ENCODE results near the gene ZMYND8.
A peak's percentile ranks its signal among the peaks of the same experiment; 100 is the strongest.
"Not testable (repeated sequence)": the region's sequence is repeated elsewhere in the genome, so short reads cannot be mapped to it uniquely, and the experiment has no call there.

The ZMYND8 gene

DNA sequence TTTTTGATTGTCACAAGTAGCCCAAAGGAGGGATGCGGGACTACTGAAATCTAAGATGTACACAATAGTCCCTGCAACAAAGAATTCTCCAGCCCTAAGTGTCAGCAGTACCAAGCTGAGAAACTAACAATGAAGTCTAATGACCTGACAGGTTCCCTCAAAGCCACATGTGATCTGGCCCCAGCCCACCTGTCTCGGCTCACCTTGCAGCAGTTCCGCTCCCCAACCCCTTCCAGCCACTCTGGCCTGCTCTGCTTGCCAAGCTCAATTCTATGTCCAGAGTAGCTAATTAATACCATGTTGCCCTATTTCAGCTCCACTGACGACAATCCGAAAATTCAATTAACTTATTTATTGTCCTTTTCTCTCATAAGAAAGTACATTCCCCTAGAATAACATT lies 72.1 kb downstream of the ZMYND8 start:
- DNase-seq: no peak

DNA sequence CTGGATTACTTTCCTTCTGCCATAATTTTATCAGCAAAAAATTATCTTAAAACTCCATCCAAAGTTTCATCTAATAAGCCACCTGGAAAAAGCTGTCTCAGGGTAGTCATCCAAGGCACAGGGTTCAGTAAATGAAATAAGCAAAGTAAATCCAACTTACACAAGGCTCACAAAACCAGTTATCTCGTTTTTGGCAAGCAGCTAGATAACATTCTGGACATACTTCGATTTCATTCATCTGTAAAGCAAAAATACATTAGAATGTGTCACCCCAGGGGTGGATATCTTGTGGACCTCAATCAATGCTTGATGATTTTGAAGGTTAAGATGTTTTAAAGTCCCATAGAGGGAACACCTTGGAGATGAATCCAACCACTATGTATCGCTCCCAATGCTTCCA lies 73.1 kb downstream of the ZMYND8 start:
- DNase-seq: no peak

GRCh38 chr20:47282864-47283263 lies 73.6 kb downstream of the ZMYND8 start:
- no peak for DNase-seq

- DNase-seq: no peak
These were observed 75.1 kb downstream of the ZMYND8 start for GRCh38 chr20:47281376-47281775.

GRCh38 chr20:47280668-47281067 lies 75.8 kb downstream of the ZMYND8 start:
- DNase-seq: no peak

GRCh38 chr20:47280228-47280627 lies 76.3 kb downstream of the ZMYND8 start:
- DNase-seq: no peak

DNA sequence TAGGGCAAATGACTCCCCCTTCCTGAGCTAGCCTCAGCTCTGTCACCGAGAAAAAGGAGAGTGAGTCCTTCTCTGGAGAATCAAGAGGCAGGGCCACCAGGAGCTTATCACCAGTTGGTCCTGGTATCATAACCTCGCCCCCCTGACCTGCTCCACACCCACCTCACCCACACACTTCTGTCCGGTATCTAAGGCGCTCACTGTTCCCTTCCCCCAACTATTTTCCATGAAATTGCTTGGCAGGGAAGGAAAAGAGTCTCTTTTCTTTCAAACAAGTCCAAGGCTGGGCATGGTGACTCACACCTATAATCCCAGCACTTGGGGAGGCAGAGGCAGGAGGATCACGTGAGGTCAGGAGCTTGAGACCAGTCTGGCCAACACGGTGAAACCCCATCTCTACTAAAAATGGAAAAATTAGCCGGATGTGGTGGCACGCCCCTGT lies 77.6 kb downstream of the ZMYND8 start:
- DNase-seq: no peak

GRCh38 chr20:47277535-47277872 lies 79.0 kb downstream of the ZMYND8 start:
- DNase-seq: not testable (repeated sequence)

DNA sequence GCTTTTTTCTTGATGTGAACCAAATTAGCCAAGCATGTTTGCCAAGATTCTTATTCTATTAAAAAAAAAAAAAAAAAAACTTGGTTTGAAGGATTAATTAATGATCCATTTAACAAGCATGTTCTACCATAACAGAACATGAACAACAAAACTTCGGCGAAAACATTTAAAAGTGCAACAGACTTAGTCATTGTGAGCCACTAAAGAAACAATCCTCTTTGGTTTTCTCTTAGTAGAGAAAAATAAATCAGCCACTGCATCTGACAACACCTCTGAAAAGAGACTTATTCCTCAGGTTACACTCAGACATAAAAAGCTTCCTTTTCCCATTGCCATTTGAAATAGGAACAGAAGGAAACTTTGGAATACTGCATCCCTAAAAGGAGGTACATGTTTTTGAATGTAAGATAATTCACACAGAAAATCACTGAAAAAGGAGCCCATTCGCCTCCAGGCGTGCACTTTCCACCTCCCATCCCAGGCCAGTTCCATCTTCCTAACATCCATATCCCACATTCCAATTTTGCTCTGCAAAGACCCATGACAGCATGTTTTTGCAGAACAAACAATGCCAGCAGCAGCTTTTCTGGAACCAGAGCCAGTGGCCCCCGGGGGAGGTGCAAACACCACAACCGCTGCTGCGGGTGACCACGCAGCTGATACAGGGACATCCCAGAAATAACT lies 79.5 kb downstream of the ZMYND8 start:
- no peak for DNase-seq

- no peak for DNase-seq
These were observed 80.2 kb downstream of the ZMYND8 start for GRCh38 chr20:47276251-47276650.

GRCh38 chr20:47275548-47275947 lies 81.0 kb downstream of the ZMYND8 start:
- DNase-seq: no peak

DNA sequence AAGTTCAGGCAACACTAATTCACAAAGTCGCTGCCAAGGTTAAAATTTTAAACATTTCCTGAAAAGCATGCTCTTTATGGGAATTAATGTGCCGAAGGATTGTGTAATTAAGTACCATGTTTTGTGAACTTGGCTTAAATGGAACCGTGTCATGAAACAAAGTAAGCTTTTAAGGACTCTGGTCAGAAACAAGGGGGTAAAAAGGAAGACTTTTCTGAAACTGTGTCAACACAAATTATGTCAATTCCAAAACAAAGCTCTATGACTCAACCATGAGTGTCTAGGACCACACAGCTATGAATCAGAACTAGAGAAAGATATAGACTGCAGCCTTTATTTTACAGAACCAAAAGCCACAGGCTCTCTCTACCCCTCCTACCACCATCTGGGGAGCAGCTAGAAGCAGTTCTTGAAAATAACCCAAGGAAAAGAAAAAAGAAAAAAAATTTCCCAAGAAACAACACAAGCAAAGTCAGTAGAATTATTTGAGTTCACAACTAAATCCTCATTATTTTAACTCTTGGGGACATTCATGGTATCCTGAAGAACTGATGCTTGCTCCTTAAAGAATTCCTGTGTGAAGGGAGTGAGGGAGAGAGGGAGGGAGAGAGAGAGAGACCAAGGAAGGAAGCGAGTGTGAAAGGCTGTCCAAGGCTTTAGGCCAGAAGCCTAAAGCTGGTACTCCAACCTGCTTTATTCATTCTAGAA lies 81.9 kb downstream of the ZMYND8 start:
- peak; percentile 50 for DNase-seq

DNA sequence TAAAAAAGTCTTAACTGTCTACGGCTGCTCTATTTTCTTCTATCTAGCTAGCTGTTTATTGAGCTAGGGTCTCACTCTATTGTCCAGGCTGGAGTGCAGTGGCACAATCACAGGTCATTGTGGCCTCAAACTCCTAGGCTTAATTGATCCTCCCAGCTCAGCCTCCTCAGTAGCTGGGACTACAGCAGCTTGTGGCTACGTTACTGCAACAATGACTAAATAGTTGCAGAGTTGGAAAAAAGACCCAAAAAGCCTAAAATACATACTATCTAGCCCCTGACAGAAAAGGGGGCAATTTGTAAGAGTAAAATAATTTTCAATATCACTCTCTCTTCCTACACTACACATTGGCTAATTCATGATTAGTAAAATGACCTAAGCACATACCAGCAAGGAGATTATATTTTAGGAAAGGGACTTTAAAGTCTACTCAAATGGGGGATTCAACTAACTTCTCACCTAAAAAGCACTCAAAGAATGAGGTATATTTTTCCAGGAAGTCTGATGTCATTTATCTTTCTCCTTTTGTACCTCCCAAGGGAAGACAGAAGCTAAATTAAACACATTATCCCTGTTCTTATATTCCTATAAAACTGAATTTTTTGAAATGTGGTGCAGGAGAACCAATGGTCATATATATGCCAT lies 82.8 kb downstream of the ZMYND8 start:
- no peak for DNase-seq

DNA sequence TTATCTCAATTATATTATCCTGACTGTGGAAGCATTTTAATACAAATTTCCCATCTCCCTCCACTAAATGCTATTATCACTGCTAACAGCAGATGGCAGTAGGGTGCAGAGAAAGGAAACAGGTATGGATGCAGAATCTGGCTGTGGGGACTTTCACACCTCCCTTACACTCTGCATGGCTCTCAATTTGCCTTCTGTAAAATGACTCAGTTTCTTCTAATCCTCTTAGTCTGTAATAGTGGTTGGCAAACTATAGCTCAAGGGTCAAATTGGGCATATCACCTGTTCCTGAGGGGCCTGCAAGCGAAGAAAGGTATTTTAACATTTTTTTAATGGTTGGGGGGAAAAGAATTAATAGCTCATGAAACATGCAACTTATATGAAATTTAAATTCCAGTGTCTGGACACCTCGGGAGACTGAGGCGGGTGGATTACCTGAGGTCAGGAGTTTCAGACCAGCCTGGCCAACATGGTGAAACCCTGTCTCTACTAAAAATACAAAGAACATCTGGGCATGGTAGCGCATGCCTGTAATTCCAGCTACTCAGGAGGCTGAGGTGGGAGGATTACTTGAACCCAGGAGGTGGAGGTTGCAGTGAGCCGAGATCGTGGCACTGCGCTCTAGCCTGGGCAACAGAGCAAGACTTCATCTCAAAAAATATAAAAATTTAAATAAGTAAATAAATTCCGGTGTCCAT lies 83.5 kb downstream of the ZMYND8 start:
- peak; percentile 79 for DNase-seq

GRCh38 chr20:47271046-47271615 lies 85.4 kb downstream of the ZMYND8 start:
- DNase-seq: no peak

- DNase-seq: no peak
These were observed 87.0 kb downstream of the ZMYND8 start for GRCh38 chr20:47269309-47270165.

DNA sequence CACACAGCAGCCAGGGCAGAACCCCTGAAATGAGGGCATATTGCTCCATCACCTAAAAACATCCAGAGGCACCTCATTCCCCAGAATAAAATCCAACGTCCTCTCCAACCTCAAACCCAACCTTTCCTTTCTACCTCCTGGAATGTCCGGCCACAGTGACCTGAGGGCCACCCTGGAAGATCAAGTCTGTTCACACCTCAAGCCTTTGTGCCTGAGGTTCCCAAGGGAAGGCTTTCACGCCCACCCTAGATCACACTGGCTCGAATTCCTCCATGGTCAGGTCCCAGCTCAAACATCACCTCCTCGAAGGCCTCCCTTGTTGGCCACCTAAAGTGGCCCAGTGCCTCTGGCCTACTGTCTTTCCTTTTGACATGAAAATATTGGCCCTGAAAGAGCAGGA lies 88.9 kb downstream of the ZMYND8 start:
- DNase-seq: no peak

- no peak for DNase-seq
These were observed 89.5 kb downstream of the ZMYND8 start for GRCh38 chr20:47266847-47267515.

DNA sequence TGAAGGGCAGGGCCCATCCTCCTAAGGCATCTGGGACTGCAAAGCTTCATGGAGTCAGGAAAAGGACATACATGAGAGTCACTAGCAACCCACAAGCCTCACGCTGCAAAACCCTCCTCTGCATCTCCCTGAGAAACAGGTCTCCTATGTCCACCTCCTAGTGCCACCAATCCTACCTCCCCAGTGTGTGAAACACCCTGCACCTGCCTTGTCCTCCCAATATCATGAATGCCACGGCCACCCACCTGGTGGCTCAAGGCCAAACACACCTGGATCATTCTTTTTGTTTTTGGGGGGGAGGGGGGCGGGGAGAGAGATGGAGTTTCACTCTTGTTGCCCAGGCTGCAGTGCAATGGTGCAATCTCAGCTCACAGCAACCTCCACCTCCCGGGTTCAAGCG lies 90.5 kb downstream of the ZMYND8 start:
- DNase-seq: no peak

DNA sequence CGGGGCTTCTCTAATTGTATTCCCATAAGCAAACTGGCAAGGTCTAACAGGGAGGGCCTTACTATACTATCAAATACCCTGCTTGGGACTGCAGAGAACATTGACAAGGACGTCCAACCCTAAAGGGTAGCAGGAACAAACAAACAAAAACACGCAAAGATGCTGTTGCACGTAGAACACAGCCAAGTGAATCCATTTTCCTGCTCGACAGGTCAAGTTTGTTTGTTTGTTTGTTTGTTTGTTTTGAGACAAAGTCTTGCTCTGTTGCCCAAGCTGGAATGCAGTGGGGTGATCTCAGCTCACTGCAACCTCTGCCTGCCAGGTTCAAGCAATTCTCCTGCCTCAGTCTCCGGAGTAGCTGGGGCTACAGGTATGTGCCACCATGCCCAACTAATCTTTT lies 91.3 kb downstream of the ZMYND8 start:
- no peak for DNase-seq

DNA sequence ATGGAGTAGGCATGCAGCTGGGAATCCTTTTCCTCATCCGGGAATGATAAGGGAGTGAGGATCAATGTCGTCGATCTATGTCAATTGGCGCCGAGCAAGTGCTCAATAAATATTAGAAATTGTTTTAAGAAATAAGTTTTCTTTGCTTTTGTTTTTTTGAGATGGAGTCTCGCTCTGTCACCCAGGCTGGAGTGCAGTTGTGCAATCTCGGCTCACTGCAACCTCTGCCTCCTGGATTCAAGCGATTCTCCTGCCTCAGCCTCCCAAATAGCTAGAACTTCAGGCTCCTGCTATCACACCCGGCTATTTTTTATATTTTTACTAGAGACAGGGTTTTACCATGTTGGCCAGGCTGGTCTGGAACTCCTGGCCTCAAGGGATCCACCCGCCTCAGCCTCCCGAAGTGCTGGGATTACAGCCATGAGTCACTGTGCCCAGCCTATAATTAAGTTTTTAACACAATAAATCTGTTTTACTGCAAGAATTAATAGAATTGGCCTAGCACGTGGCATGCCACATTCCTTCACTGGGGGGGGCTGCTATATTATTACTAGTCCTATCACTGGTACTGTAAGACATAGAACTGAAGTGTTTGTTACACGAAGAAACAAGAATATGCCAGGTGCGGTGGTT lies 92.2 kb downstream of the ZMYND8 start:
- not testable (repeated sequence) for DNase-seq

Data from OCI-M1 (cell line).